Vagina (tissue), 2 donors: ENCODE measurements around the gene IL1A.

Experiments used
- CTCF ChIP-seq, 3 experiments: fragments of 450-650 bp in 2 of 3; fragments of 200-600 bp in 1 of 3; sonication (generic) in 1 of 3; IDR thresholded peaks; one replicate each; pipeline ENCODE4 v1.5.1; 2017 to 2019; ENCODE audit warnings: antibody characterized with exemption in 3 of 3, mild to moderate bottlenecking in 2 of 3, moderate library complexity in 2 of 3
- POLR2AphosphoS5 ChIP-seq, 2 donors: sonication (generic); formaldehyde crosslinking; IDR thresholded peaks; one replicate each; pipeline ENCODE4 v1.9.0; 2017; ENCODE audit warnings: antibody characterized with exemption in 2 of 2, mild to moderate bottlenecking in 2 of 2, low read depth in 1 of 2; ENCODE audit not compliant: insufficient read depth in 1 of 2

GRCh38 chr2:112824694-112825085, 40.4 kb upstream of the IL1A start:
- TF ChIP-seq POLR2AphosphoS5 (IDR thresholded peaks at IDR 0.05; ENCODE audit: insufficient read depth in 1 of 2, low read depth in 1 of 2) (no peak), CTCF (IDR thresholded peaks at IDR 0.05) (no peak)
